GM19467 (cell line): ENCODE data around the gene ZW10.
A peak's percentile ranks its signal among the peaks of the same experiment; 100 is the strongest.
"Not testable (repeated sequence)": the region's sequence is repeated elsewhere in the genome, so short reads cannot be mapped to it uniquely, and the experiment has no call there.

Experiments used
- ATAC-seq: cut with Tn5 transposase; IDR thresholded peaks from one replicate; pipeline ENCODE4 v1.9.1; 2021; ENCODE audit warnings: mild to moderate bottlenecking, moderate library complexity; ENCODE audit not compliant: unreplicated experiment

The ZW10 gene

DNA sequence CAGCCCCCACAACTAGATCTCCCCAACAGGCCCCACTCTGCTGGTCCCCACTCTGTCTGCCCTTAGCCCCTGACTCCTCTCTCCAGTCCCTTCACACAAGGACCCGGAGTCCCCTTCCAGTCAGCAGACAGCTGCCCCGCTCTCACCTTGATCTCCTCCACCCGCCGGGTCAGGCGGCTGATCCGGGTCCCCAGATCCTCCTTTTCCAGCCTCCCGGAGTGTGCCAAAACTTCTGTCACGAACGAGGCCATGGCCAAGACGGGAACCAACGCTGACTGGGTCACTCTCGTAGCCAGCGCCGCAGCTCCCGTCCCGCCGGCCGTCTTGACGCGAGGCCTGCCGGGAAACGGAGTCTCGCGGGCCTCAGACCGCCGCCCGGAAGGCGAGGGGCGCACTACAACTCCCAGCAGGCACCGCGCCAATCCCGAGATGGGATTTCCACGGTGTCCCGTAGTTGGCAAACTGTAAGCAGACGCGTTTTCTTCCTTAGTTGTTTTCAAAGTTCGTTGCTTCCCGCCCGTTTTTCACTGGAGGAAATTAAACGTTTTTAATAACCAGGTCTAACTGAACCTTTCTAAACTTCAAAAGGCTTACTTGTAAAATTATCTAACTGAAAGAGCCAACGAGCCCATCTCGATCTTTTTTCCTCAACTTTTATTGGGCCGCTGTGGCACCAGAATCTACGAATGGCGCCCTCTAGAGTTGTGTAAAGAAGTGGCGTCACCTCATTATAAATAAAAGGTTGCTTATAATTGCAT lies at the start of gene ZW10:
ZW10 (minus strand) TSS at position 277 of the 758 bp plus-strand sequence; CDS start at position 251, 26 bp downstream.
- ATAC-seq, result peak; percentile 98

DNA sequence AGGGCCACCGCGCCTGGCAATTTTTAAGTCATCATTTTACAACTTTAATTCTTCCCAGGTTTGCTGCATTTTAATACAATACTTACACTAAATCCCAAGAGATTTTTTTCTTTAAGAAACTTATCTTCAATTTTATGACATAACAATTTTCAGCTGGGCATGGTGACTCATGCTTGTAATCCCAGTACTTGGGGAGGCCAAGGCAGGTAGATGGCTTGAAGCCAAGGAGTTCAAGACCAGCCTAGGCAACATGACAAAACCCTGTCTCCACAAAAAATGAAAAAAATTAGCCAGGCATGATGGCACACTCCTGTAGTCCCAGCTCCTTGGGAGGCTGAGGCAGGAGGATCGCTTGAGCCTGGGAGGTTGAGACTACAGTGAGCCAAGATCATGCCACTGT lies 44.9 kb upstream of the ZW10 start:
- ATAC-seq, result no peak

DNA sequence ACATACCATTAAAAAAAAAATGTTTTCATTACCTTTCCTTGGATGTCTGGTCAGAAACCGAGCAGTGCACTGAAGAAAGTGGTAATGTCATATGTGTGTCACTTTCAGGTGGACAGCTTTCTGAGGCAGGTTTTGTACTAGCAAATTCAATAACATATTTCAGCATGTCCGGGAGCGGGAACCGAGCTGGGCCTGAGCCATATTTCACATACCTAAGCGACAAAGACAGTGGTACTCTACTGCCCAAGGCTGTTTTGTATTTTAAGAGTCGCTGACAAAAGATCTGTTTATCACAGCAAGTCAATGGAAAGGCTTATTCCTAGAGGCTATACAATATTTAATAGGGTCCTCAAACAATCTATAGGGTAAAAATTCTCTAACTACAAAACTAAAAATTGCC lies 44.1 kb upstream of the ZW10 start:
- no peak for ATAC-seq

DNA sequence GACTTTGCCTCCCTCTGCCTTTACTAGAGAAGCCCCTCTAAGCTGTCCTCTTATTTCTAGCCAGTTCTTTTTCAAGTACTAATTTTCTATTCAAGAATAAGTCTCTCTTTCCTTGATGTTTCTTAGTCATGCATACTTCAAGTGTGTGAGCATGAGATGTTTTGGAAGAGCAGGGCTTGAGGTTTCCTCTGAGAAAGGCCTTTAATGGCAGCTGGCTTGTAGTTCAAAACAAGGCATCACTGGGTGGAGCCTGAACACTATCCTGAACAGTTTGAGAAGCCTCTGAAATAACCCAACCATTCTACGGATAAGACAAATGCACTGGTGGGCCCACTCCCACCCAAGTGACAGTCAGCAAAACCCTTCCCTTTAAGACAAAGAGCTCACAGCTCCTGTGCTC lies 43.7 kb upstream of the ZW10 start:
- ATAC-seq, result no peak

- ATAC-seq, result no peak
Measured at GRCh38 chr11:113814181-113814580, 40.7 kb upstream of the ZW10 start.

GRCh38 chr11:113808931-113809330 lies 35.4 kb upstream of the ZW10 start:
- no peak for ATAC-seq

DNA sequence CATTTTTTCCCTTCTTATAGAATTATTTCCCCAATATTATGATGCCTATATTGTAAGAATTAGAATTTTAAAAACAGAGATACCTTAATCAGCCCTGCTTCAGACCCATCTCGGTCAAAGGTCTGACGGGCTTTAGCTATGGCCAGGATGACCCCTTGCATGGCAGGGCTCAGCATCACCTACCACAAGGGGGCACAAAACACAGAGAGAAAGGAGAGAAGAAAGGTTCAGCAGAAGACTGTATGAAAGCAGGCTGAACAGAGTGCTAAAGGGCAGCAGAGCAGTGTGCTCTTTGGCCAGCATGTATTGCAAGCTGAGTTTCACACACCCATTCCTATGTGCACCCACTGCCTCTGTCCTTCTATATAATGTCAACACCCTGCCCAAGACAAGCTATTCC lies 32.9 kb upstream of the ZW10 start:
- no peak for ATAC-seq

DNA sequence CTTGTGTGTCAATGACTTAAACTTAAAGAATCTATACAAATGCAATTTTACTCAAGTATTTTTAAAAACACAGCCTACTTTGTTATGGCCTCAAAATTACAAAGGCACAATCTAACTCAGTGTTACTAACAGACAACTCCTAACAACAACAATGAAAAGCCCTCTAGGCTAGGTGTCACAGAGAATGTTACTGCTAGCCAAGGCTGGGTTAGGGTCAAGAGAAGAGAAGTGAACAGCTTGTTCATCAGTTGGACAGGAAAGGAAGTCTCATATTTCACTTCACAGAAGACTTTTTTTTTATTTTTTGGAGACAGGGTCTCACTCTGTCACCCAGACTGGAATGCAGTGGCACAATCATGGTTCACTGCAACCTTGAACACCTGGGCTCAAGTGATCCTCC lies 32.1 kb upstream of the ZW10 start:
- no peak for ATAC-seq

DNA sequence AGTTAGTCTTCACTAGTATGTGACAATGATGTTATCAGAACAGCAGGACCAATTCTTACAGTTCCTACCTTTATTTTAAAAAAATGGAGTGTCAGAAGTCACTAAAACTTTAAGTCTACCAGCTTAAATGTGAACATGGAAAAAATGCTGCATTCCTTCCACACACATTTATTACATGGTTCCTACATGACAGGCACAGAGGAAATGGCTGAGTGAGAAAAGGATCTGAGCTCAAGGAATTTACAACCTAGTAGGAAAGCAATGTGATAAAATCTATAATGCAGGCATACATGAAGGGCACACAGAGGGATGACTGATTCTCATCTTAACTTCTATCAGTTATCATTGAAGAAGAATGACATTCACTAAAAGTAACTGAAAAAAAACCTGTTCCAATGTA lies 29.1 kb upstream of the ZW10 start:
- no peak for ATAC-seq

DNA sequence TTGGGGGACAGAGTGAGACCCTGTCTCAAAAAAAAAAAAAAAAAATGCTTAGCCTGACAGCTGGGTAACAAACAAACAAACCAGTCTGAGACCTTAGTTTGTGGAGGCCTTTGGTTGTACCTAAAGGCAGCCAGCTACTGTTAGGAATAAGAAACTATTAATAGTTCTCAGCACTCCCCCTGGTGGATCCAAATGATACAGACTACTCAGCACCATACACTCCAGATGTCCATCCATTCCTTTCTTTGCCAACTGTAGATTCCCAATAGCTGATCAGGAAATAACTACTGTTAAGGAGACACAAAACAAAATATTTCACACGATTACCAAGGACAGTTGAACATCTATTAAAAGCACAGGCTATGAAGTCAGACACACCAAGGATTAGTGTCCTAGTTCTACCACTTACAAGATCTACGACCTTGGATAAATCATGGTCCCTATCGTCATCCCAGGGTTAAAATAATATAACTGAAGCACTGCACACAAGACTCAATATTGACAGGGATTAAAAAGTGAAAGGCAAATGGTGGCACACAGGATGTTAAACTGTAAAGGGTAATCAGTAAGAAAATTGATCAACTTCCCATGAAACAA lies 23.3 kb upstream of the ZW10 start:
- no peak for ATAC-seq

GRCh38 chr11:113789675-113790320 lies 16.3 kb upstream of the ZW10 start:
- no peak for ATAC-seq

GRCh38 chr11:113789016-113789415 lies 15.5 kb upstream of the ZW10 start:
- ATAC-seq, result not testable (repeated sequence)

GRCh38 chr11:113782134-113782533 lies 8.6 kb upstream of the ZW10 start:
- no peak for ATAC-seq

- ATAC-seq, result no peak
Measured at GRCh38 chr11:113781682-113782081, 8.2 kb upstream of the ZW10 start.

- no peak for ATAC-seq
Measured at GRCh38 chr11:113779496-113779895, 6.0 kb upstream of the ZW10 start, which contains the start of gene CLDN25. Gene CLDN25, plus strand, starts transcription at chr11:113779796. Its CDS starts 0 bp downstream, at chr11:113779796.

- ATAC-seq, result no peak
Measured at GRCh38 chr11:113778111-113778910, 4.8 kb upstream of the ZW10 start.

- ATAC-seq, result no peak
Measured at GRCh38 chr11:113774174-113774503, 647 bp upstream of the ZW10 start.

DNA sequence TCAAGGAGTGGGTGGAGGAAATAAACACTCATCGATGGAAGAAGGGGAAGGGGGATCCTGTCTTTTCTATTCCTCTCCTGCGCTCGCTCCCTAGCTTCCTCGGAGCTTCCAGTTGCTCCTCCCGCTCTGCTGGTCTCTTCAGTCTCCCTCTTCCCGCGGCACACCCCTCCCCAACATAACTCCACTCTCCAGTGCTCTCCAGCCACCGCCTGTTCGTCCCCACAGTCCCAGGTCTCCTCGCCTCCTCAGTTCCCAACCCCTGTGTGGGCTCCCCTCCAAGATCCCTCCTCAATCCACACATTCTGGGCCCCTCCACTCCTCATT lies 438 bp downstream of the ZW10 start:
- ATAC-seq, result peak; percentile 2

DNA sequence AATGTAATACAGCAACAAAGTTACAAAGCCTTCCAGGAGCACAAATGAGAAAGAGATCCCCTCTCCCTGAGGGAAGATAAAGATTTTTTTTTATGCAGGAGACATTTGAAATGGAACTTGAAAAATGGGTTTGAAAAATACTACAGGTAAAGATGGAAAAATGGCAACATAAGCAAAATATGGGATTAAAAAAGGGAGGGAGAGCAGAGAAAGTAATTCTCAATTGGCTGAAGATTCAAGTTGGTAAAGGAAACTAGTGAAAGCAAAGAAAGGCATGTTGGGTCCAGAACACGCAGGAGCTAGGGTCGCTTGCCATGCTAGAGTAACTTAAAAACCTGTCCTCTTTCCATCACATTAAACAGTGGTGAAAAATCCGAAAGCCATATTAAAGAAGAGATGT lies 1.5 kb downstream of the ZW10 start:
- no peak for ATAC-seq

- no peak for ATAC-seq
Measured at GRCh38 chr11:113764527-113765219, 8.8 kb downstream of the ZW10 start.

GRCh38 chr11:113763040-113763439 lies 10.5 kb downstream of the ZW10 start:
- ATAC-seq, result not testable (repeated sequence)
